Hepatocyte (in vitro differentiated cells): Measurements from ENCODE around the gene LTO1.

Experiments used
- EZH2 ChIP-seq: fragments of 200-600 bp; sonication (generic); IDR thresholded peaks from 2 replicates; pipeline ENCODE4 v1.6.1; 2016; ENCODE audit warnings: antibody characterized with exemption, mild to moderate bottlenecking, borderline replicate concordance
- EZH2phosphoT487 ChIP-seq: fragments of 200-600 bp; sonication (generic); IDR thresholded peaks from one replicate; pipeline ENCODE4 v1.6.1; 2018; ENCODE audit warnings: antibody characterized with exemption, mild to moderate bottlenecking, low read depth, moderate library complexity; ENCODE audit not compliant: unreplicated experiment, severe bottlenecking
- TF ChIP-seq, protein P1 (sequence below): fragments of 200-600 bp; sonication (generic); IDR thresholded peaks from 2 replicates; pipeline ENCODE4 v1.5.1; 2016; ENCODE audit warnings: antibody characterized with exemption, mild to moderate bottlenecking; ENCODE audit not compliant: poor library complexity

DNA sequence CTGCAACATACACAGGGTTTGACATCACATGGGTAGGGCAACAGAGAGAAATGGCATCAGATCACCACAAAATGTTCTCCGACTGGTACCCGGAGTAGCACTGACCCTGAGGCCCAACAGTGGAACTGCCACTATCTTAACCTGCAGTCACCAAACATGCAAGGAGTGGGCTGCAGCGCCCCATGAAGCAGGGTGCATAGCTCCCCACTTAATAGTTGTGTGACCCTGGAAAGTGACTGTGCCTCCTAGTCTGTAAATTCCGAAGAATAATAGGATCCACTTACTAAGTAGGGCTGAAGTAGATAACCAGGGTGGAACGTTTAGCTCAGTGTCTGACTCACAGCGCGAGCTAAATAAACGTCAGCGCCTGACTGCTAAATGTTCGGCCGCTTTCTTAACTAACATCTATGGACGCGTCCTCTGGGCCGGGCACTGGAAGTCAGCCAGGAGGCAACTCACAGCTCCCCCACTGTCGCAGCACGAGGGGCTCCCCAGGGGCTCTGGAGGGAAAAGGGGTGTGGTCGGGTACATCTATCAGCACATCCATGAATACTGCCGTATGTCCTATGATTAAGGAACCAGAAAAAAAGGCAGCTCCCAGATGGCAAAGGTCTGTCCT is 777 bp downstream of the LTO1 start:
- TF ChIP-seq, protein P1, sequence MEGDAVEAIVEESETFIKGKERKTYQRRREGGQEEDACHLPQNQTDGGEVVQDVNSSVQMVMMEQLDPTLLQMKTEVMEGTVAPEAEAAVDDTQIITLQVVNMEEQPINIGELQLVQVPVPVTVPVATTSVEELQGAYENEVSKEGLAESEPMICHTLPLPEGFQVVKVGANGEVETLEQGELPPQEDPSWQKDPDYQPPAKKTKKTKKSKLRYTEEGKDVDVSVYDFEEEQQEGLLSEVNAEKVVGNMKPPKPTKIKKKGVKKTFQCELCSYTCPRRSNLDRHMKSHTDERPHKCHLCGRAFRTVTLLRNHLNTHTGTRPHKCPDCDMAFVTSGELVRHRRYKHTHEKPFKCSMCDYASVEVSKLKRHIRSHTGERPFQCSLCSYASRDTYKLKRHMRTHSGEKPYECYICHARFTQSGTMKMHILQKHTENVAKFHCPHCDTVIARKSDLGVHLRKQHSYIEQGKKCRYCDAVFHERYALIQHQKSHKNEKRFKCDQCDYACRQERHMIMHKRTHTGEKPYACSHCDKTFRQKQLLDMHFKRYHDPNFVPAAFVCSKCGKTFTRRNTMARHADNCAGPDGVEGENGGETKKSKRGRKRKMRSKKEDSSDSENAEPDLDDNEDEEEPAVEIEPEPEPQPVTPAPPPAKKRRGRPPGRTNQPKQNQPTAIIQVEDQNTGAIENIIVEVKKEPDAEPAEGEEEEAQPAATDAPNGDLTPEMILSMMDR = no peak
- TF ChIP-seq EZH2 = no peak
- no peak for TF ChIP-seq EZH2phosphoT487
